Thoracic aorta (tissue), 2 donors: ENCODE results near the gene GPR153. TPM values are rescaled to one million over a fixed set of nuclear protein-coding genes. Genes with fewer than 3 reads are reported as not detected.

Source experiments
- ATAC-seq: fragments of 150-250 bp; one replicate; pipeline ENCODE4 v1.8.0; 2017; ENCODE audit warnings: low read depth; ENCODE audit not compliant: insufficient number of reproducible peaks, low FRiP score
- DNase-seq: peaks from one replicate; pipeline ENCODE4 v3.0.0-alpha.2; 2020; ENCODE audit warnings: low spot score
- H3K27ac ChIP-seq, 2 donors: fragments of 200-600 bp; sonication (generic); 1 replicate in 1 of 2; 2 replicates in 1 of 2; pipeline ENCODE4 v1.5.1; 2016; ENCODE audit warnings: mild to moderate bottlenecking in 2 of 2, moderate library complexity in 2 of 2
- H3K27me3 ChIP-seq: fragments of 200-600 bp; sonication (generic); replicated peaks from 2 replicates; pipeline ENCODE4 v1.6.0; 2016; ENCODE audit warnings: mild to moderate bottlenecking; ENCODE audit not compliant: insufficient read depth
- H3K36me3 ChIP-seq: fragments of 200-600 bp; sonication (generic); one replicate; pipeline ENCODE4 v1.5.1; 2016
- H3K4me1 ChIP-seq, 2 donors: fragments of 200-600 bp; sonication (generic); 1 replicate in 1 of 2; 2 replicates in 1 of 2; pipeline versions ENCODE4 v1.5.1 to v1.6.0; 2016; ENCODE audit warnings: low read depth in 2 of 2, mild to moderate bottlenecking in 1 of 2; ENCODE audit not compliant: control insufficient read depth in 1 of 2
- H3K4me3 ChIP-seq: fragments of 200-600 bp; sonication (generic); 2 replicates; pipeline ENCODE4 v1.5.1; 2016; ENCODE audit warnings: mild to moderate bottlenecking
- H3K9me3 ChIP-seq: fragments of 200-600 bp; sonication (generic); 2 replicates; pipeline ENCODE4 v1.5.1; 2016
- CTCF ChIP-seq: fragments of 200-600 bp; sonication (generic); IDR thresholded peaks from one replicate; pipeline ENCODE4 v1.5.1; 2019; ENCODE audit warnings: antibody characterized with exemption
- total RNA-seq, 2 donors: library from RNA; depleted of rRNA; stranded (reverse); fragments of >200 nt; gene quantifications; one replicate each; pipeline versions ENCODE4 v1.1.0 to v1.2.3, GENCODE V29; 2016

Gene GPR153
- total RNA-seq, 2 donors from 2014 or later, result 4.6 to 4.7 TPM

- Histone ChIP-seq H3K27ac (no peak overlapping the region), H3K9me3 (no peaks in the 10 kb centered on the region), H3K4me3 (no peak overlapping the region), H3K4me1 (peaks cover 3 to 6% of the 10 kb centered on the region in 2 donors), H3K27me3 (peaks cover 26% of the 10 kb centered on the region), H3K36me3 (no peaks in the 10 kb centered on the region)
- TF ChIP-seq CTCF, result no peak
- ATAC-seq (no peak), DNase-seq (no peak)
Observed at GRCh38 chr1:6248161-6248776, 12.6 kb downstream of the GPR153 start.

- ATAC-seq, result no peak
- Histone ChIP-seq H3K27me3 (peaks cover 30% of the 10 kb centered on the region), H3K36me3 (no peaks in the 10 kb centered on the region), H3K9me3 (no peaks in the 10 kb centered on the region), H3K4me1 (peaks cover 3 to 6% of the 10 kb centered on the region in 2 donors), H3K4me3 (no peak overlapping the region), H3K27ac (no peak overlapping the region)
- TF ChIP-seq CTCF, result no peak
- DNase-seq, result no peak
Observed at GRCh38 chr1:6247651-6248050, 13.2 kb downstream of the GPR153 start.

DNA sequence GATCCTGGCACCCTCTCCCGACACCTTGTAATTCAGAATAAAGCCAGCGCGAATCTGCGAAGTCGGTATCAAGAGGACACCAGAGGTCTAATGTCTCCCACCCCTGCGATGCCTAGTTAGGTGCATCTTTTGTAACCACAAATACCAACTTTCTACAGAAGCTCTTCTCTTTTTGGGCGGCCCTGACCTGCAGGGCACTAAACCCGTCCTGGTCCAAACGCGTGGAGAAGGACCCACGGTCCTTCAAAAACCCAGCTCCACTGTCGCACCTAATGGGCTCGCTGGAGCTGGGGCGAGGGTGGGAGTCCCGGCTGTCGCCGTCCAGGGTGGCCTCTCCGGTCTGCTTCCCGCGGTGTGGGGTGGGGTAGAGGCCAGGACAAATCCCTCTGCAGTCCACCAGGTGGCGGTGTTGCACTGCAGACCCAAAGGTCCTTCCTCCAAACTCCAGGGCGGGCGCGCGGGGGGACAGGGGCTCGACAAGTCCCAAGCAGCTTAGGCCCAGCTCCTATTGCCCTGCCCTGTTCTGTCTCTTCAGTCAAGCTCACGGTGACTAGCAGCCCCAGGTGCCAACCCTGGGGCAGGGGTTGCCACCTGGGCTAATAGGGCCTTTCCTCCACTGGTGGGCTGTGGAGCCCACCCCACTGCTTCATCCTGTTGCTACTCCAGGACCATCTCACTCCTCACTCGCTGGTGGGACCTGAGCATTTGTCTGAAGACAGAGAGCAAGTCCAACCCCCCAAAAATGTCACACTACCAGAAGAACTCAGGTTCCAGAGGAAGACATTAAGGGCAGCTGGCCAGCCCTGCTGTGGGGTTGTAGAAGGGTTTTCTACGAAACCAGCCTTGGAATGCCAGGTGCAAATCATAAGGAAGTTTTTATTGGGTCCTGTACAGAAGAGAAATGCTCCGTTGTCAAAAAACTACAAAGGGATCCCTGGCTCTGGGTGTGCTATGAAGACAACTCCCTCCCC lies 14.1 kb downstream of the GPR153 start:
- DNase-seq (no peak), ATAC-seq (no peak)
- Histone ChIP-seq H3K4me3 (no peak overlapping the region), H3K27ac (no peak overlapping the region), H3K36me3 (no peaks in the 10 kb centered on the region), H3K4me1 (peaks cover 6 to 10% of the 10 kb centered on the region in 2 donors), H3K9me3 (no peaks in the 10 kb centered on the region), H3K27me3 (peaks cover 30% of the 10 kb centered on the region)
- peak; percentile 99 for TF ChIP-seq CTCF

- no peak for ATAC-seq
- Histone ChIP-seq H3K27me3 (peaks cover 35% of the 10 kb centered on the region), H3K9me3 (no peaks in the 10 kb centered on the region), H3K36me3 (no peaks in the 10 kb centered on the region), H3K4me1 (peaks cover 6 to 15% of the 10 kb centered on the region in 2 donors), H3K4me3 (no peak overlapping the region), H3K27ac (no peak overlapping the region)
- DNase-seq, result no peak
- TF ChIP-seq CTCF, result no peak
Observed at GRCh38 chr1:6245869-6246496, 14.9 kb downstream of the GPR153 start.
